OCI-LY1 (cell line): ENCODE data around the gene CDK17.

Experiments used
- H2AFZ ChIP-seq: fragments of 200-600 bp; sonication (generic), shearing (Covaris generic); 2 replicates; pipeline ENCODE4 v1.6.0; 2014; ENCODE audit warnings: antibody characterized with exemption, mild to moderate bottlenecking, low read length
- H3F3A ChIP-seq: fragments of 200-600 bp; sonication (generic), shearing (Covaris generic); 2 replicates; pipeline ENCODE4 v1.6.0; 2014; ENCODE audit warnings: mild to moderate bottlenecking, antibody characterized with exemption, low read length, moderate library complexity; ENCODE audit not compliant: insufficient read depth
- H3K27ac ChIP-seq: fragments of 200-600 bp; sonication (generic); 2 replicates; pipeline ENCODE4 v1.5.1; 2014; ENCODE audit warnings: low read length, mixed run types, mild to moderate bottlenecking, low read depth; ENCODE audit not compliant: poor library complexity, severe bottlenecking
- H3K27me3 ChIP-seq: fragments of 200-600 bp; sonication (generic); 2 replicates; pipeline ENCODE4 v1.6.0; 2014; ENCODE audit warnings: antibody characterized with exemption, mild to moderate bottlenecking, low read length, moderate library complexity; ENCODE audit not compliant: insufficient read depth
- H3K36me3 ChIP-seq: fragments of 200-600 bp; sonication (generic); 2 replicates; pipeline ENCODE4 v1.6.1; 2014; ENCODE audit warnings: mild to moderate bottlenecking, antibody characterized with exemption, low read length, moderate library complexity, mixed read lengths; ENCODE audit not compliant: insufficient read depth
- H3K4me1 ChIP-seq: fragments of 200-600 bp; sonication (generic); 2 replicates; pipeline ENCODE4 v1.5.1; 2014; ENCODE audit warnings: mild to moderate bottlenecking, low read length, moderate library complexity; ENCODE audit not compliant: insufficient read depth, severe bottlenecking
- H3K4me2 ChIP-seq: fragments of 200-600 bp; sonication (generic), shearing (Covaris generic); 2 replicates; pipeline ENCODE4 v1.6.1; 2014; ENCODE audit warnings: low read length
- H3K4me3 ChIP-seq: fragments of 200-600 bp; sonication (generic); 2 replicates; pipeline ENCODE4 v1.5.1; 2014; ENCODE audit warnings: low read length, low read depth, mild to moderate bottlenecking, mixed read lengths; ENCODE audit not compliant: poor library complexity, severe bottlenecking
- H3K79me2 ChIP-seq: fragments of 200-600 bp; shearing (Covaris generic); 2 replicates; pipeline ENCODE4 v1.6.1; 2016; ENCODE audit warnings: mixed run types, low read length, mixed read lengths; ENCODE audit not compliant: insufficient read depth
- H3K9ac ChIP-seq: fragments of 200-600 bp; sonication (generic), shearing (Covaris generic); 2 replicates; pipeline ENCODE4 v1.6.1; 2014; ENCODE audit warnings: mild to moderate bottlenecking, low read length, mixed read lengths
- H3K9me2 ChIP-seq: fragments of 200-600 bp; sonication (generic), shearing (Covaris generic); 2 replicates; pipeline ENCODE4 v1.6.1; 2014; ENCODE audit warnings: low read depth, mild to moderate bottlenecking, low read length, mixed read lengths
- H3K9me3 ChIP-seq: fragments of 200-600 bp; shearing (Covaris generic); 2 replicates; pipeline ENCODE4 v1.6.1; 2014; ENCODE audit warnings: low read length, mixed read lengths
- H4K20me1 ChIP-seq: fragments of 200-600 bp; sonication (generic), shearing (Covaris generic); 2 replicates; pipeline ENCODE4 v1.6.0; 2016; ENCODE audit warnings: mild to moderate bottlenecking, low read length; ENCODE audit not compliant: insufficient read depth
- CTCF ChIP-seq: fragments of 200-600 bp; sonication (generic), shearing (Covaris generic); IDR thresholded peaks from 2 replicates; pipeline ENCODE4 v1.5.1; 2017; ENCODE audit warnings: mild to moderate bottlenecking, antibody characterized with exemption, low read length, moderate library complexity, mixed read lengths
- EZH2 ChIP-seq: fragments of 200-600 bp; sonication (generic), shearing (Covaris generic); IDR thresholded peaks from 2 replicates; pipeline ENCODE4 v1.8.0; 2017; ENCODE audit warnings: borderline replicate concordance, mixed run types, mild to moderate bottlenecking, antibody characterized with exemption, low read length, moderate library complexity, mixed read lengths

CDK17 gene

DNA sequence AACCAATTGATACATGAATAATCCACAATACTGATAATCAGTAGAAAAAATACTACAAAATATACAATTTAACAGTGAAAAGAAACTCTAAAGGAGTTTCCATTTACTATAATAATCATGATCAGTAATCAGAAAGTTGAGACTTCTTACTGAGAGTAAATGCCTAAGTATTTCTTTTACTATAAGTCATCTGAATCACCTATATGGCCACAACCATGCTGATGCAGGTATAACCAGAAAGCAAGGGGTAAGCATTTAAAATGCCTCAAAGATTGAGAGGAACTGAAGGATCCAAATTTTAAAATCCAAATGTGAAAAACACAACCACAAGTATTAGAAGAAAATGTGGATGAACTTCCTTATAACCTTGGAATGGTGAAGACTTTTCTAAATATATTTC, 23.4 kb downstream of the CDK17 start:
- TF ChIP-seq CTCF, result no peak
- peaks cover 11% of the 10 kb centered on the region; the same call in 1 of the 2 replicates for H3K9me3 ChIP-seq
- H3K9me2 ChIP-seq, result no peaks in the 10 kb centered on the region
- H3K4me3 ChIP-seq, result no peak overlapping the region
- H3K36me3 ChIP-seq, result peaks cover 6% of the 10 kb centered on the region
- peak overlapping the region; percentile 38 for H3K27ac ChIP-seq
- no peaks in the 10 kb centered on the region for H4K20me1 ChIP-seq
- no peak overlapping the region for H2AFZ ChIP-seq
- peaks cover 35% of the 10 kb centered on the region for H3K4me1 ChIP-seq
- H3K79me2 ChIP-seq, result peaks cover 93% of the 10 kb centered on the region
- 0 out of 2 replicates have a peak overlapping the region, but pooled peaks have one; percentile 17 for H3K9ac ChIP-seq
- no peaks in the 10 kb centered on the region for H3F3A ChIP-seq
- peak overlapping the region; percentile 30; the same call in 1 of the 2 replicates for H3K4me2 ChIP-seq
- no peaks in the 10 kb centered on the region for H3K27me3 ChIP-seq

GRCh38 chr12:96375841-96376604, 24.2 kb downstream of the CDK17 start:
- no peak for TF ChIP-seq EZH2
- no peak for TF ChIP-seq CTCF
- H3K9me3 ChIP-seq, result peaks cover 11% of the 10 kb centered on the region; the same call in 1 of the 2 replicates
- no peaks in the 10 kb centered on the region for H4K20me1 ChIP-seq
- H3K27me3 ChIP-seq, result no peaks in the 10 kb centered on the region
- no peak overlapping the region for H3K4me3 ChIP-seq
- peaks cover 35% of the 10 kb centered on the region for H3K4me1 ChIP-seq
- no peak overlapping the region for H2AFZ ChIP-seq
- H3K27ac ChIP-seq, result no peak overlapping the region
- no peak overlapping the region for H3K9ac ChIP-seq
- H3K79me2 ChIP-seq, result peaks cover 91% of the 10 kb centered on the region
- H3K36me3 ChIP-seq, result peaks cover 6% of the 10 kb centered on the region
- H3F3A ChIP-seq, result no peaks in the 10 kb centered on the region
- H3K9me2 ChIP-seq, result no peaks in the 10 kb centered on the region
- H3K4me2 ChIP-seq, result no peak overlapping the region

DNA sequence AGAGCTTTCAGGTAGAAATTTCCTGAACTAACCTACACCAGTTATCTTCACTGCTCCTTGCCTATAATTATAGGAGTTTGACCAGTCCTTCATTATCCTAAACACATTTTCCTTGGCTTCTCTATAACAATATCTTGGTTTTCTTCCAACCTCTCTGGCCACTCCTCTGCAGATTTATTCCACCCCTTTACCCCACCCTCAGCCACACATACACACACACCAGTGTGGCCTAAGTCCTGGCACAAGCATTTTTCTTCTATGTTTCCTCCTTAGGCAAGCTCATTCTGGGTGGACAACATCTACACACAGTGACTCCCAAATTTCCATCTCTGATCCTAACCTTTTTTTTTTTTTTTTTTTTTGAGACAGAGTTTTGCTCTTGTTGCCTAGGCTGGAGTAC, 25.1 kb downstream of the CDK17 start:
- Histone ChIP-seq H3K9me3 (peaks cover 8% of the 10 kb centered on the region; the same call in 1 of the 2 replicates), H3K4me1 (peaks cover 35% of the 10 kb centered on the region), H4K20me1 (no peaks in the 10 kb centered on the region), H3K9ac (no peak overlapping the region), H2AFZ (no peak overlapping the region), H3F3A (no peaks in the 10 kb centered on the region), H3K4me3 (no peak overlapping the region), H3K4me2 (no peak overlapping the region), H3K27ac (no peak overlapping the region), H3K27me3 (no peaks in the 10 kb centered on the region), H3K36me3 (peaks cover 6% of the 10 kb centered on the region), H3K79me2 (peaks cover 91% of the 10 kb centered on the region), H3K9me2 (no peaks in the 10 kb centered on the region)
- TF ChIP-seq CTCF, result no peak
- TF ChIP-seq EZH2, result no peak
